ENCODE measurements around the gene RIC3. TPM values are rescaled to one million over a fixed set of nuclear protein-coding genes. Genes with fewer than 3 reads are reported as not detected.
A peak's percentile ranks its signal among the peaks of the same experiment; 100 is the strongest.

RIC3 gene
- total and polyA plus RNA-seq, 8 donors, result 1.1 to 29.5 (median 13.4) TPM; not detected in 1

DNA sequence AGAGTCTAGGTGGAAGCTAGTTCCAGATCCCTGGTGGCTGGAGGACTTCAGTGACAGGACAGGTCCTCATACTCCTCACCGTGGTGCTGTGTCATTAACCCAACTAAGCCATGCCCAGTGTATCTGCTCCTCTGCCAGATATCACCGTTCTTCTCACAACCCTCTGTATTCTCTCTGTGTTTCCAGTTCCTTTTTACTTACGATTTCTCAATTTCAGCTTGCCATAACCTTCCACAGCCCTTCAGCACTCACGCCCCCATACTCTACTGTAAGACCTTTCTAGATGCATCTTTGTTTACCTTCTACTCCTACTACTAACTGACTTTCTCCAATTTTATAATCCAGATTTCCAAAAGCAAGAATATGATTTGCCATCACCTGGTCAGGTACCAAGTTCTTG is 26.1 kb upstream of the RIC3 start:
- H3K9me3 ChIP-seq, result no peaks in the 10 kb centered on the region
- H3K4me1 ChIP-seq, result peaks cover 0 to 6% (median 2%) of the 10 kb centered on the region in 4 donors
- H3K27ac ChIP-seq, result no peak overlapping the region
- H3K4me3 ChIP-seq, result no peak overlapping the region
- WGBS, 5 donors, result 74 to 81% (median 78%) methylated on average over 4 of the region's 4 CpGs
- H3K27me3 ChIP-seq, result peaks cover 0 to 34% (median 0%) of the 10 kb centered on the region in 3 donors
- intact Hi-C loops (cut with DNase I; ENCODE audit: low total_unique reads), result no loop called here
- no peaks in the 10 kb centered on the region for H3K36me3 ChIP-seq
- no peak for TF ChIP-seq EP300 (IDR thresholded peaks at IDR 0.05)
- no peak for TF ChIP-seq POLR2A (IDR thresholded peaks at IDR 0.05)
- TF ChIP-seq POLR2AphosphoS5 (IDR thresholded peaks at IDR 0.05), result no peak
- TF ChIP-seq, protein P1, sequence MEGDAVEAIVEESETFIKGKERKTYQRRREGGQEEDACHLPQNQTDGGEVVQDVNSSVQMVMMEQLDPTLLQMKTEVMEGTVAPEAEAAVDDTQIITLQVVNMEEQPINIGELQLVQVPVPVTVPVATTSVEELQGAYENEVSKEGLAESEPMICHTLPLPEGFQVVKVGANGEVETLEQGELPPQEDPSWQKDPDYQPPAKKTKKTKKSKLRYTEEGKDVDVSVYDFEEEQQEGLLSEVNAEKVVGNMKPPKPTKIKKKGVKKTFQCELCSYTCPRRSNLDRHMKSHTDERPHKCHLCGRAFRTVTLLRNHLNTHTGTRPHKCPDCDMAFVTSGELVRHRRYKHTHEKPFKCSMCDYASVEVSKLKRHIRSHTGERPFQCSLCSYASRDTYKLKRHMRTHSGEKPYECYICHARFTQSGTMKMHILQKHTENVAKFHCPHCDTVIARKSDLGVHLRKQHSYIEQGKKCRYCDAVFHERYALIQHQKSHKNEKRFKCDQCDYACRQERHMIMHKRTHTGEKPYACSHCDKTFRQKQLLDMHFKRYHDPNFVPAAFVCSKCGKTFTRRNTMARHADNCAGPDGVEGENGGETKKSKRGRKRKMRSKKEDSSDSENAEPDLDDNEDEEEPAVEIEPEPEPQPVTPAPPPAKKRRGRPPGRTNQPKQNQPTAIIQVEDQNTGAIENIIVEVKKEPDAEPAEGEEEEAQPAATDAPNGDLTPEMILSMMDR (IDR thresholded peaks at IDR 0.05), result no peak
- DNase-seq, result no peak

DNA sequence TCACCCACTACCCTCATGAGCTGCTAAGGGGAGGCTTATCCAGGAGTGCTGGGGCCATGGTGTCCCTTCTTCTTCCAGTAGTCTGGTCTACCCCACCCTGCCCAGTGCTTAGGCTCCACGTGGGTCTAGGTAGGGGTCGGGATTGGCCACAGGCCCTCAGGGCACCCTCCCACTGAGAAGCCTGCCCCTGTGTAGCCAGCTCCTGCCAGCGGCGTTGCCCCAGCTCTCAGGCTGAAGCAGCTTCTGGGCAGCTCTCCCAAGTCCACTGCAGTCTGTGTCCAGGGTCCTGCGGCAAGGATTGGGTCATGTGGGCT is 24.0 kb upstream of the RIC3 start:
- intact Hi-C loops (cut with DNase I; ENCODE audit: low total_unique reads), result no loop called here
- Histone ChIP-seq H3K9me3 (no peaks in the 10 kb centered on the region), H3K27me3 (peaks cover 0 to 32% (median 0%) of the 10 kb centered on the region in 3 donors), H3K4me3 (no peak overlapping the region), H3K27ac (no peak overlapping the region), H3K4me1 (peaks cover 0 to 6% (median 2%) of the 10 kb centered on the region in 4 donors), H3K36me3 (no peaks in the 10 kb centered on the region)
- 33 to 40% (median 36%) methylated on average over 5 of the region's 5 CpGs; no CpG with 5 or more reads in 1 of the 5 donors for WGBS, 5 donors
- no peak for TF ChIP-seq EP300 (IDR thresholded peaks at IDR 0.05)
- TF ChIP-seq POLR2AphosphoS5 (IDR thresholded peaks at IDR 0.05), result no peak
- TF ChIP-seq, protein P1 (IDR thresholded peaks at IDR 0.05), result no peak
- TF ChIP-seq POLR2A (IDR thresholded peaks at IDR 0.05), result no peak
- DNase-seq, result no peak

- DNase-seq, result peak; percentile 74 to 88
- peaks cover 0 to 6% (median 2%) of the 10 kb centered on the region in 4 donors for H3K4me1 ChIP-seq
- no peak overlapping the region for H3K27ac ChIP-seq
- intact Hi-C loops (cut with DNase I; ENCODE audit: low total_unique reads), result no loop called here
- no peak overlapping the region for H3K4me3 ChIP-seq
- H3K36me3 ChIP-seq, result no peaks in the 10 kb centered on the region
- H3K27me3 ChIP-seq, result peaks cover 0 to 32% (median 0%) of the 10 kb centered on the region in 3 donors
- TF ChIP-seq, protein P1 (IDR thresholded peaks at IDR 0.05), result peak in 5 of 7 experiments; percentile 54 to 78 (median 73)
- TF ChIP-seq EP300 (IDR thresholded peaks at IDR 0.05), result no peak
- TF ChIP-seq POLR2A (IDR thresholded peaks at IDR 0.05), result no peak
- 58 to 73% (median 70%) methylated on average over 13 to 19 of the region's 19 CpGs for WGBS, 5 donors
- no peaks in the 10 kb centered on the region for H3K9me3 ChIP-seq
Measured at GRCh38 chr11:8192016-8192895, 23.4 kb upstream of the RIC3 start.

DNA sequence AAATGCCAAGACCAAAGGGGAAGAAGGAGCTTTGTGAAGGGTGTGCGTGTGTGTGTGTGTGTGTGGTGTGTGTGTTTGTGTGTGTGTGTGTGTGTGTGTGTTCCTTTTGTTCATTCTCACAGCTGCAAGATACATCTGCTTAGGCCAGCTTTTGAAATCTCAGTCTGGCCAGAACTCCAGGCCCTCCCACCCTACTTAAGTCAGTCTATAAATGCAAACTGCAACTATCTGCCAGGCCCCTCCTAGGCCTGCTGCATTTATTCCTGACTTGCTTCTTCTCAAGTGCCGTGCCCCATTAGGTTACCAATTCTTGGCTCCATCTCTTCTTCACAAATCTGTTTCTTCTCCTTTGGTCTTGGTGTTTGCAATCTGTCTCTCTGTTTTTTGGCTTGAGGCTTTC is 21.6 kb upstream of the RIC3 start:
- intact Hi-C loops (cut with DNase I; ENCODE audit: low total_unique reads), result no loop called here
- H3K36me3 ChIP-seq, result no peaks in the 10 kb centered on the region
- 34 to 44% (median 41%) methylated on average over 2 of the region's 2 CpGs for WGBS, 5 donors
- no peak overlapping the region for H3K4me3 ChIP-seq
- H3K27me3 ChIP-seq, result peaks cover 0 to 29% (median 0%) of the 10 kb centered on the region in 3 donors
- DNase-seq, result no peak
- peaks cover 0 to 6% (median 2%) of the 10 kb centered on the region in 4 donors for H3K4me1 ChIP-seq
- no peaks in the 10 kb centered on the region for H3K9me3 ChIP-seq
- TF ChIP-seq EP300 (IDR thresholded peaks at IDR 0.05) (no peak), POLR2A (IDR thresholded peaks at IDR 0.05) (no peak), POLR2AphosphoS5 (IDR thresholded peaks at IDR 0.05) (no peak)
- TF ChIP-seq, protein P1 (IDR thresholded peaks at IDR 0.05), result no peak
- H3K27ac ChIP-seq, result no peak overlapping the region
